Skeletal muscle satellite cell (primary cell): ENCODE data around the gene RFX2.

Experiments used
- H3K27me3 ChIP-seq: 2 replicates; pipeline ENCODE4 v1.7.0; 2013; ENCODE audit warnings: low read length; ENCODE audit not compliant: control insufficient read depth, insufficient read depth
- H3K36me3 ChIP-seq: 2 replicates; pipeline ENCODE4 v1.7.0; 2013; ENCODE audit warnings: mild to moderate bottlenecking, control low read depth, low read length; ENCODE audit not compliant: insufficient read depth
- H3K4me1 ChIP-seq: 2 replicates; pipeline ENCODE4 v1.7.0; 2013; ENCODE audit warnings: low read length; ENCODE audit not compliant: control insufficient read depth, insufficient read depth
- H3K4me2 ChIP-seq: 2 replicates; pipeline ENCODE4 v1.7.0; 2013; ENCODE audit warnings: mild to moderate bottlenecking, low read length
- H3K4me3 ChIP-seq: 2 replicates; pipeline ENCODE4 v1.7.0; 2013; ENCODE audit warnings: low read length
- H3K9ac ChIP-seq: 2 replicates; pipeline ENCODE4 v1.7.0; 2013; ENCODE audit warnings: mild to moderate bottlenecking, low read depth, low read length, moderate library complexity
- H3K9me3 ChIP-seq: replicated peaks from 2 replicates; pipeline ENCODE4 v1.7.0; 2013; ENCODE audit warnings: mild to moderate bottlenecking, control low read depth, low read length

The RFX2 gene

DNA sequence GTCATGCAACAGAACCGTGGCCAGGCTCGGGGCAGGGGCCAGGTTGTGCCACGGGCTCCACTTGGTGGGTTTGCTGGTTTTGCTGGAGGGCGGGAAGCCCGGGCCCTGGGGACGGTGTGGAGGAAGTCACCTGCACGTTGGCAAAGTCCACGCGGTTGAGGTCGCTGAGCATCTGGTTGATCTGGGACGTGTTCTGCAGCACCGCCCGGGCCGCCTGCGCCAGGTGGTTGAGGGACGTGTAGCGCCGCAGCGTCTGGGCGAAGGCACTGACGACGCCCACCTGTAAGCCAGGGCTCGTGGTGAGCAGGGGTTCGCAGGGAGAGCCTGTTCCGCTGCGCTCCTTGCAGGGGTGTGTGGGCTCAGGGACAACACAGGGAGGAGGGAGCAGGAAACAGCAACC lies 107.7 kb downstream of the RFX2 start:
- no peaks in the 10 kb centered on the region for H3K4me1 ChIP-seq
- no peak overlapping the region for H3K4me3 ChIP-seq
- no peaks in the 10 kb centered on the region for H3K36me3 ChIP-seq
- no peak overlapping the region for H3K4me2 ChIP-seq
- no peak overlapping the region for H3K9ac ChIP-seq
- H3K27me3 ChIP-seq = no peaks in the 10 kb centered on the region
- H3K9me3 ChIP-seq = no peaks in the 10 kb centered on the region

DNA sequence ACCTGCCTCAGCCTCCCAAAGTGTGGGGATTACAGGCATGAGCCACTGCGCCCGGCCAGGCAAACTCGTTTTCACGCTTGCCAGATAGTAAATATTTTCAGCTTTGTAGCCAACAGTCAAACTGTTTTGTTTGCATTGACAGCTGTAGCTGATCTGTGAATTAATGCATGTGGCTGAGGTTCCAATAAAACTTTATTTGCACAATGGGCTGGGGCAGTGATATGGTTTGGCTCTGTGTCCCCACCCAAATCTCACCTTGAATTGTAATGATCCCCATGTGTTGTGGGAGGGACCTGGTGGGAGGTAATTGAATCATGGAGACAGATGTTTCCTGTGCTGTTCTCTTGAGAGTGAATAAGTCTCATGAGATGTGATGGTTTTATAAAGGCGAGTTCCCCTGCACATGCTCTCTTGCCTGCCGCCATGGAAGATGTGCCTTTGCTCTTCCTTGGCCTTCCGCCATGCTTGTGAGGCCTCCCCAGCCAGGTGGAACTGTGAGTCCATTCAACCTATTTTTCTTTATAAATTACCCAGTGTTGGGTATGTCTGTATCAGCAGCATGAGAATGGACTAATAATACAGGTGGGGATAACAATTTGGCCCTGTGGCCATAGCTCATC lies 110.0 kb downstream of the RFX2 start:
- H3K27me3 ChIP-seq = no peaks in the 10 kb centered on the region
- no peaks in the 10 kb centered on the region for H3K36me3 ChIP-seq
- no peaks in the 10 kb centered on the region for H3K4me1 ChIP-seq
- no peaks in the 10 kb centered on the region for H3K9me3 ChIP-seq
- no peak overlapping the region for H3K4me3 ChIP-seq
- H3K4me2 ChIP-seq = no peak overlapping the region
- H3K9ac ChIP-seq = no peak overlapping the region

DNA sequence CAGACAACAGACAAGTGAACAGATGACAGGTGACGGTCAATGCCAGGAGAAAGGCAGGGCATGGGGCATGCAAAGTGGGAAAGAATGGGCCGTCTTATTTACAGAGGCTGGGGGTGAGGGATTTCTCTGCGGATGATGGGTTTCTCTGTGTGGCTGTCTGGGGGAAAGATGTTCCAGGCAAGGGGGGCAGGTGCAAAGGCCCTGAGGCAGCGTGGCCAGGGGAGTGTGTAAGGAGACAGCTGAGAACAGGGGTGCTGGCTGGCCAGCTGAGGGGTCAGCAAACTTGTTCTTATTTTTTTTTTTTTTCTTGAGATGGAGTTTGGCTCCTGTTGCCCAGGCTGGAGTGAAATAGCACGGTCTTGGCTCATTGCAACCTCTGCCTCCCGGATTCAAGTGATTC lies 110.6 kb downstream of the RFX2 start:
- H3K4me3 ChIP-seq = no peak overlapping the region
- H3K36me3 ChIP-seq = no peaks in the 10 kb centered on the region
- no peak overlapping the region for H3K9ac ChIP-seq

DNA sequence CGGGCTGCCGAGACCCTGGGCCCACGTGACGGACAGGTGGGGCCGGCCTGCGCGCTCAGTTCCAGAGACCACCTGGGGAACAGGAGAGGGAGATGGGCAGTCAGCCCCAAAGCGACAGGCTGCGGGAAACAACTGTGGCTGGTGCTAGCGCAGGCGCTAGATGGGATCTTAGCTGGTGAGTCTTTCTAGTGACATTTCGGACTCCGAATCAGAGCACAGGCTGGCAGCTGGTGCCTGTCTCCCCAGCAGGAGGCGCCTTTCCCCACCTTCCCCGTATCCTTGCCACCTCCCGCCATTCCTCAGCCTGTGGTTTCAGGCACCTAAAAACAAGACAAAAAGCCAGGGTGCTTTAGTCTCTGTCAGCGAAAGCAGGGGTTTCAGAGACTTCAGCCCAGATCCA lies 112.9 kb downstream of the RFX2 start:
- no peak overlapping the region for H3K4me2 ChIP-seq
- no peaks in the 10 kb centered on the region for H3K36me3 ChIP-seq
- H3K4me1 ChIP-seq = peaks cover 9% of the 10 kb centered on the region
- no peak overlapping the region for H3K9ac ChIP-seq
- H3K9me3 ChIP-seq = no peaks in the 10 kb centered on the region
- H3K4me3 ChIP-seq = no peak overlapping the region
- H3K27me3 ChIP-seq = no peaks in the 10 kb centered on the region

More for the DNA sequence above, 110.6 kb downstream of the RFX2 start:
- Histone ChIP-seq H3K4me2 (no peak overlapping the region), H3K9me3 (no peaks in the 10 kb centered on the region), H3K27me3 (no peaks in the 10 kb centered on the region), H3K4me1 (no peaks in the 10 kb centered on the region)

DNA sequence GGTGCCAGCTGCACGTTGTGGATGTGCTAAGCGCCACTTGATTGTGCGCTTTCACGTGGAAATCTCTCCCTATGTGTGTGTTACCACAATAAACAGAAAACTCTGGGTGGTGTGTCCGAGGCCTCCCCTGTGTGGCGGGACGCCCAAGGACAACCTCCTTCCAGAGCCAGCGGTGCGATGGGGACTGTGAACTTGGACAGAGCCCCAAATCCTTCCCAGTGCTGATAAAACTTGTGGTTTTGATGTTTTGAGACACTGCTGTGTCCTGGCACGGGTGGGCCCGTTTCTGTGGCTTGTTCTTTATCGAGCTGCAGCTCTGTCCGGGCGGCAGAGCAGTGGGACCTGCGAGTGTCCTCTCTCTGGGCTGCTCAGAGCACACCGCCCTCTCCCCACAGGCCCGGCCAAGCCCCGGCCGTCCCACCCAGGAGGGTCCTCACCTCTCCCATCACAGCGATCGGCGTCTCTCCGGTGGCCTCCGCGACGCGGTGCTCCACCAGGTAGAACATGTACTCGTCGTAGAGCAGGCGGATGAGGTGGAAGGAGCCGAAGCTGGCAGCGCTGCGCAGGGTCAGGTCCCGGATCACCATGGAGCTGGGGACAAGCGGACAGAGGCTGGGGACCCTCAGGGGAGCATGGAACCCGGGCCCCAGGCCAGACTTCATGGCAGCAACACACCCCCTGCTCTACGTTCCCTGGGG lies 113.5 kb downstream of the RFX2 start:
- Histone ChIP-seq H3K27me3 (no peaks in the 10 kb centered on the region), H3K4me2 (no peak overlapping the region), H3K4me1 (peaks cover 9% of the 10 kb centered on the region), H3K9me3 (no peaks in the 10 kb centered on the region), H3K36me3 (no peaks in the 10 kb centered on the region), H3K9ac (no peak overlapping the region), H3K4me3 (no peak overlapping the region)

DNA sequence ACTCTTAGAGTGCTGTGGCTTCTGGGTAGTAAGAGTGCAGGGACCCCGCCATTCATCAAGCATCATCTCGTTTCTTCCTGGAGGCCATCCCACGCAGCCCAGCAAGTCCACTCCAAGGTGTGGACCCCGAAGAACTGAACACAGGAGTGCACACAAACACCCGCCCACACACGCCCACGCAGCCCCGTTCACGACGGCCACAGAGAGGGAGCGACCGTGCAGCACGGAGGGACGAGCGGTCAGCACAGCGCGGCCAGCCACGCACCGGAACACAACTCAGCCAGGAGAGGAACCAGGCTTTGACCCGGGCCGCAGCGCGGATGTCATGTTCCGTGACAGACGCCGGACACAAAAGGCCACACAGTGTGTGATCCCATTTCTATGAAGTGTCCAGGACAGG lies 114.2 kb downstream of the RFX2 start:
- Histone ChIP-seq H3K9me3 (no peaks in the 10 kb centered on the region), H3K27me3 (no peaks in the 10 kb centered on the region), H3K9ac (no peak overlapping the region), H3K4me3 (no peak overlapping the region), H3K36me3 (no peaks in the 10 kb centered on the region), H3K4me2 (no peak overlapping the region), H3K4me1 (peaks cover 9% of the 10 kb centered on the region)

DNA sequence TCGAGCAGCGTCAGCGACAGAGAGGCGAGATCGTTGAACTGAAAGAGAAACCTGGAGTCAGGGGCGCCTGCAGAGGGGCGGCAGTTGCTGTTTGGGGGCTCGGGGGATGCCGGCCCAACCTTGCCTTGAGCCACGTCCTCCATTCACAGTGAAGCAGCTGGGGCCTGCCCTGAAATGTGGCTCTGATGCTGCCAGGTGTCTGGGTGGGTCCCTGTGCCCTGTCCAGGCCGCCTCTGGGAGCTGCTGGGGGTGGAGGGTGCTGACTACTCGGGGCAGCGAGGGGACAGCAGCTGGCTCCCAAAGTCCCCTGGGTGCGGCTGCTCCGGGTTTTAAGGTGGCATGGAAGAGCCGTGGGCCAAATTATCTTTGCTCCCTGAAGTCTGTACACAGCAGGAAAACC lies 114.7 kb downstream of the RFX2 start:
- Histone ChIP-seq H3K36me3 (no peaks in the 10 kb centered on the region), H3K4me1 (peaks cover 9% of the 10 kb centered on the region), H3K9ac (no peak overlapping the region), H3K4me2 (no peak overlapping the region), H3K27me3 (no peaks in the 10 kb centered on the region), H3K9me3 (no peaks in the 10 kb centered on the region), H3K4me3 (no peak overlapping the region)

DNA sequence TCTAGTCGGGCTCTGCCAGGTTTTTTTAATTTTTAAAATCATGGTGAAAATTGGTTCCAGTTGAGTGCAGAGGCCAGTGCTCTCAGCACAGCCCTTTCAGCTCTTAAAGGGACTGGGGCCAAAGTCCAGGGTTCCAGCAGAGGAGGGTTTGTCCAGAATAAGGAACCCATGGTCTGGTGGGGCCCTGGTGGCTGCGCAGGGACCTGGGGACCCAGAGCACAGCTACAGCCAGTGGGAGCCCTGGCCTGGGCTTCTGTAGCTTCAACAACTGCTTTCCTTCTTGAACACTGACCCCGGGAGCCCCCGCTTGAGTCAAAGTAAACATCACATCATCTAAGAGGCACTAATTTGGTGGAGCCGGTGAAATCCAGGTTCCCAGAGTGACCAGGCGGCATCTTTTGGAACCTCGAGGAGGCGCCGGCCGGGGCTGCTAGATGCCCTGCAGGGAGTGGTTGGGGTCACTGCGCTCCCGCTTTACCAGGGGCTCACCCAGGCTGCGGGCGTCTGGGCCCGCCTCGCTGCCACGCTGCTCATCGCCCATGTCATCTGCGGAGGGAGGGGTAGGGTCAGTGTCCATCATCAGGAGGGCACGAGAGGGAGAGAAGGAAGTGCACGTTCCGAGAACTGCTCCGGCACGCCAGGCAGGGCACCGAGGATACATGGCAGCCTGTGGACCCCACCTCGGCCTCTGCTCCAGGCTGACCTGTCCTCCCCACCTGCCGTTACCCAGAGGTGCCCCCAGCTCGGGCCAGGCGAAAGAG lies 115.7 kb downstream of the RFX2 start:
- no peaks in the 10 kb centered on the region for H3K27me3 ChIP-seq
- no peaks in the 10 kb centered on the region for H3K36me3 ChIP-seq
- peaks cover 9% of the 10 kb centered on the region for H3K4me1 ChIP-seq
- no peak overlapping the region for H3K4me3 ChIP-seq
- H3K9ac ChIP-seq = no peak overlapping the region
- H3K9me3 ChIP-seq = no peaks in the 10 kb centered on the region
- H3K4me2 ChIP-seq = peak overlapping the region; percentile 58

DNA sequence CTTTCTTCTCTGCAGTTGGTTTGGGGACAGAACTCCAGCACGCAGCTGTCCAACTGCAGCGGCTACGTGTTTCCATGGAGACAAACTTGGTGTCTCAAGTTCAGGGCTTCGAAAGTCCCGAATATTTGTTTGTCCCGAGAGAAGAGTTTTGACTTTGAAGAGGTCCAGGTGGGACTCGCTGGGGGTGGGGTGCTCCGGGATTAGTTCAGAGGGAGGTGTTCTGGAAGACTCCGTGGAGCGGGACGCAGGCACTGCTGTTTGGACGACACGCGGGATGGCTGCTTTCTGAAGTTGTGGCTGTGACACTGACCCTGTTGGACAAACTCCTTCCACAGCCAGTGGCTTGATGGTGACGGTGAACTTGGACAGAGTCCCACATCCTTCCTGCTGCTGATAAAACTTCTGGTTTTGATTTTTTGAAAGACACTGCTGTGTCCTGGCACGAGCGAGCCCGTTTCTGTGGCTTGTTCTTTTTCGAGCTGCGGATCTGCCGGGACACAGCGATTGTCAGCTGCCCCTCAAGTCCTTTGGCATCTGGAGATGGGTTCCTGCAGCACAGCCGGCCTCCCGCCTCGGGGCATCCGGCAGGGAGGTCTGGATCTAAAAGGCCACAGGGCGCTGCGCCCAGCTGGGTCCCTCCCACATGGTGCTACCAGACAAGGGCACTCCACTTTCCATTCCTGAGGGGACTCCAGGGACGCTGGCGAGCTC lies 116.5 kb downstream of the RFX2 start:
- Histone ChIP-seq H3K36me3 (no peaks in the 10 kb centered on the region), H3K4me3 (peak overlapping the region; percentile 35), H3K4me1 (peaks cover 9% of the 10 kb centered on the region), H3K9me3 (no peaks in the 10 kb centered on the region), H3K27me3 (no peaks in the 10 kb centered on the region), H3K4me2 (peak overlapping the region; percentile 58), H3K9ac (no peak overlapping the region)

DNA sequence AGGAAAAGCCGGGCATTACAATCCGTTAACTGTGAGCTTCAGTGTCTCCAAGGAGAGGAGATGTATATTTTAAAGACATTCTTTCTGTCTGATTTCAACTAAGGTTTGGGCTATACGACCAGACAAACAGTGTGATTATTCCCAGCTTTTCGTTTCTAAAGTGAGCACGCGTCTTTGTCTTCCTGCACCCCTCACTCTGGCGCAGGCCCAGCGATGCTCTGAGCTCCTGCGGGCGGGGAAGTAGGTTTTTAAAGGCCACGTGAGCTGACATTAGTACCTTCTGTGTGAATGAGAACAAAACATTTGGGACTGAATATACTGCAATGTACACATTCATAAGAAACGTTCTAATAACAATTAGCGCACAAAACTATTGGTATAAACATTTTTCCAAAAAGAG lies 117.1 kb downstream of the RFX2 start:
- Histone ChIP-seq H3K4me3 (no peak overlapping the region), H3K4me1 (peaks cover 9% of the 10 kb centered on the region), H3K9me3 (no peaks in the 10 kb centered on the region), H3K4me2 (no peak overlapping the region), H3K27me3 (no peaks in the 10 kb centered on the region), H3K36me3 (no peaks in the 10 kb centered on the region), H3K9ac (no peak overlapping the region)

DNA sequence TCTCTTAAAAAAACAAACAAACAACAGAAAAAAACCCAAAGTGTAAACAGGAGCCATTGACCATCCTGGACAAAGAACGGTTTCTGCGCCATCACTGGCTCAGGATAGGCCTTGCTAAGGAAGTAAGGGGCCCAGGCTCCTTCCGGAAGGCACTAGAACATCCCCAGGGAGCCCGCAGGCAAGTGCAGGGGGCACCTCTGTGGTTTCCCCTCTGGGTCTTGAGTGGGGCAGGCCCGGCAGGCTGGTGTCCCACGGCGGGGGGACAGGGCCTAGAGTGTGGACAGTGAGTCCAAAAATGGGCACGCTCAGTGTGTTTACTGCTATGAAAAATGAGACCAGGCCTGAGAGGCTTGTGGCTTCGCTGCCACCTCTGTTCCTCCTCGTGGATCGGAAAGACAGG lies 117.5 kb downstream of the RFX2 start:
- H3K4me2 ChIP-seq = no peak overlapping the region
- no peak overlapping the region for H3K9ac ChIP-seq
- no peaks in the 10 kb centered on the region for H3K36me3 ChIP-seq
- H3K27me3 ChIP-seq = no peaks in the 10 kb centered on the region
- no peaks in the 10 kb centered on the region for H3K9me3 ChIP-seq
- no peak overlapping the region for H3K4me3 ChIP-seq
- H3K4me1 ChIP-seq = peaks cover 11% of the 10 kb centered on the region
